CD1c-positive myeloid dendritic cell (primary cell): ENCODE measurements around the gene RHOJ.
"Not testable (repeated sequence)": the region's sequence is repeated elsewhere in the genome, so short reads cannot be mapped to it uniquely, and the experiment has no call there.

ENCODE experiments used
- DNase-seq: peaks from one replicate; pipeline ENCODE4 v3.0.0-alpha.2; 2016; ENCODE audit errors: extremely low spot score

Gene RHOJ

DNA sequence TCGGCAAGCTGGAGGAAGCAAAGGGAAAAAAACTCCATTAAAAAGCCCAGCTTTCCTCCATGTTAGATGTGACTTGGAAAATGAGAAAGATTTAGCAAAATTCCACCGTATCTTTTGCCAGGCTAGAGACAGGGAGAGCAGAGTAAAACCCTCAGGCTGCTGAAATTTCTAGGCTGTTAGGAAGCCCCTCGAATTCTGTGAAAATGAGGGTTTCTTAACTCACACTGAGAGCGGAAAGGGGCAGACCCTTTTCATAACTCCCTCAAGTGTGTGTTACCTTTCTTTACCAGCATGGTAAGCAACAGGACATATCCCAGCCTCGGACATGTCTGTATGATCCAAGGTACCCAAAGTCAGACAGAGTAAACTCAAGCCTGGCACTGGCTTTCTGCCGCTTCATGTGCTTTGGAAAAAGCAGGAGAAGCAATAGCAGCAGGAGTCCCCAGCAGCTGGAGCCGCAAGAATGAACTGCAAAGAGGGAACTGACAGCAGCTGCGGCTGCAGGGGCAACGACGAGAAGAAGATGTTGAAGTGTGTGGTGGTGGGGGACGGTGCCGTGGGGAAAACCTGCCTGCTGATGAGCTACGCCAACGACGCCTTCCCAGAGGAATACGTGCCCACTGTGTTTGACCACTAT lies at the start of gene RHOJ:
Gene RHOJ, plus strand, starts transcription at position 37 of the 637 bp plus-strand sequence. Its CDS starts 427 bp downstream, at position 464.
- no peak for DNase-seq

DNA sequence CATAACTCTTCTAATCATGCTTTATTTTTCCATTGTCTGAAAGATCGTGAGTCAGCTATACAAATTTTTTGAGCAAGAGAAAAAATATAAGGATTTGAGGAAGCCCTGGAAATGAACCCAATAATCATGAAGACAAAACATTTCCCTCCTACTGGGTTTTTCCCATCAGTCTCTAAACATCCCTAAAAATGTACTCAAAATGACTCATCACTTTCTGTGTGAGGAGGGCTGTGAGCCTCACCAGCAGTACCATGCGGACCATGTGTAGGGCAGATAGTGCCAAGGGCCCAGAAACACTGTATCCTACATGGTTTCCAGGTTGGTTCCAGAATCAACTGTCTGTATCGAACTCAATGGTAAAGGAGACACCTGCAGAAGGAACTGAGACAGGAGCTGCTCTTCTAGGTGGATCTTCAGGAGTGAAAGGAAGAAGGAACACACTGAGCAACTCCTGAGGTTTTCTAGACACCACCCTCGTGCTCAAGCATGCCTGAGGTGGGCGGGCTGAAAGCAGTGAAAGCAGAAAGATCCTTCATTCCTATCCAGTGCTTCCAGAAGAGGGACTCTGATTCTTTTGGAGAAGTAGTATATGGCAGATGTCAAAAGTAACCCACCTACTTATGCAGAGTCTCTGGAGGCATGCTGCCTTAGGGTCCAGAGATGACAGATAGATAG lies 48.6 kb upstream of the RHOJ start:
- no peak for DNase-seq

DNA sequence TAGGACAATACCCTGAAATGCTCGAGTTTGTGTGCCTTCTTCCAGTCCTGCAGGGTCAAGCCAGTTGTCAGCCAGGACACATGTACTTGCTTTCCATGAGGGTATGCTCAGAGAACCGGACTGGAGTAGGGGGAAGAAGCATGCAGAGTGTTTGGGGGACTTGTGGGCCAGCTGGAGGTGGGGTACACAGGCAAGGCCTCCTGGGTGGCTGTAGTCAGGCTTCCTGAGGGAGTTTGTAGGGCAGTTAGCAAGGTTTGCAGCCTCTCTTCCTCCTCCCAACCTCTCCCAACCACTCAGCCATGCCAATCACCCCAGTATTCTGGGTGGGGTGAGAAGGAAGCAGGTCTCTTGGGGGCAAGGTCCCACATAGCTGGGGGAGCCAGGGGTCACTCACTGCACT lies 47.0 kb upstream of the RHOJ start:
- no peak for DNase-seq

DNA sequence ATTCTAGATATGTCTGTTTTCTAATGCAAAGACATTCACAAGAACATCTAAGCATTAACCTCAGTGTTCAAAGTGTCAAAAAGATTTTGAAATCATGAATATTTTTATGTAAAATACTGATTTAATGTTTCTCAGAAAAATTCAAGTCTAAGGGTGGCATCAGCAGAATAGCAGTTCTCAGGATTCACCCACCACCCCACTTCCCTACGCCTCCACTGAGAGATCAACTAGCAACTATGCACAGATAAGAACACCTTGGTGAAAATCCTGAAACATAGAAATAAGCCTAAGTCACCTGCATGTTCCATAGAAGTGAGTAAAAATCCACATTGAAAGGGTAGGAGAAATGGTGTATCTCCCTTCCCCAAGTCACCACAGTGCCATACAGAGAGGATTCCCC lies 40.9 kb upstream of the RHOJ start:
- no peak for DNase-seq

DNA sequence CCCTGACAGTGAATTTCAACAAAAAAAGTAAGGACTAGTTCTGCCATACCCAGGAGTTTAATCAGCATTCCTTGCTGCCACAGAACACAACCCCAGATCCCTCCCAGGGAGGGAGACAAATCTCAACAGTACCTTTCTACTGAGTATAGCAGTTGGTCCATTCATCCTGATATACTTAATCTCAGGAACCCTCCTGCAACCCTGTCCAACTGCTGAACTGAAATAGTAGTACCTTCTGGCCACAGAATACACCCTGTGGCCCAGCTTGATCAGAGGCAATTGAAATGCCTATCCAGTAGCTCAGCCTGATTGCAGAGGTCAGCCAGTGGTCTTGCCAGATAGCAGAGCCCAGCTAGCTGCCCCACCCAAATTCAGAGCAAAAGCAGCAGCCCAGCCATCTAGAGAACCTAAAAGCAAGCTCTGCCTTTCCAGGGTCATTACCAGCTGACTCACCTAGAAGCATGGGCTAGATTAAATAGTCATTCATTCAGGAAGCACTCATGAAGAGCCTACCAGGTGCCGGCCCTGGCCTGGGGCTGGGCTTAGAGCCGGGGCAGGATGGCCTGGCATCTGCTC lies 40.0 kb upstream of the RHOJ start:
- DNase-seq, result no peak

DNA sequence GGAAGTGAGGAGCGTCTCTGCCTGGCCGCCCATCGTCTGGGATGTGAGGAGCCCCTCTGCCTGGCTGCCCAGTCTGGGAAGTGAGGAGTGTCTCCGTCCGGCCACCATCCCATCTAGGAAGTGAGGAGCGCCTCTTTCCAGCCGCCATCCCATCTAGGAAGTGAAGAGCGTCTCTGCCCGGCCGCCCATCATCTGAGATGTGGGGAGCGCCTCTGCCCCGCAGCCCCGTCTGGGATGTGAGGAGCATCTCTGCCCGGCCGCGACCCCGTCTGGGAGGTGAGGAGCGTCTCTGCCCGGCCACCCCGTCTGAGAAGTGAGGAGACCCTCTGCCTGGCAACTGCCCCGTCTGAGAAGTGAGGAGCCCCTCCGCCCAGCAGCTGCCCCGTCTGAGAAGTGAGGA lies 39.0 kb upstream of the RHOJ start:
- DNase-seq, result not testable (repeated sequence)

DNA sequence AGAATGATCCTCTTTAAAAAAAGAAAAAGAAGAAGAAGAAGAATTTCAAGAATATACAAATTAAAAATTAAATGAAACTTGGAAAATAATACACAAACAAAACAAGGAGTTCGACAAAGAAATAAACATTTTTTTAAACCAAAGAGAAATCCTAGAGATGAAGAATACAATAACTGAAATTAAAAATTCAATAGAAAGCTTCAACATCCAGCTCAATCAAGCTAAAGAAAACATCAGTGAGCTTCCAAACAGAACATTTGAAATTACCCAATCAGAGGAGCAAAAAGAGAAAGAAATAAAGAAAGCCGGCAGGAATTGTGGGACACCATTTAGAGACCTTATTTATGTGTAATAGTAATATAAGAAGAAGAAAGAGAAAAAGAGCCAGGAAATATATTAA lies 37.2 kb upstream of the RHOJ start:
- DNase-seq, result no peak

DNA sequence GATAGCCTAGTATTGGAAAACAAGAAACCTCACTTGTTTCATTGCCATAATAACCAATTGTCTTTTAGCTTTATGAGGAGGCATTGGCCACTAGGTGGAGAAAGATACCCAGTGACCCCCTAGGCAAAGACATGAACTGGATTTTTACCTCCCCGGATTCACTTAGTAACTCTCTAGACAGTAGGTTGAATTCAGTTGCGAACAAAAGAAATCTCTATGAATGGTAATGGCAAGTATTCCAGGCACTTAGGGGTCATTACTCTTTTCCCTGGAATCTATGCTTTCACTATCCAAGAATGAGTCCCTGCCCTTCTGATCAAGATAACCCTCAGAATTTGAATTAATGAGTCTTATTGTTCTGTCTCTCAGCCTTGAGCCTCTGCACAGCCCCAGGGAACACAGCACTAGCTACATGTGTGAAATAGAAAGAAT lies 29.5 kb upstream of the RHOJ start:
- DNase-seq, result no peak

DNA sequence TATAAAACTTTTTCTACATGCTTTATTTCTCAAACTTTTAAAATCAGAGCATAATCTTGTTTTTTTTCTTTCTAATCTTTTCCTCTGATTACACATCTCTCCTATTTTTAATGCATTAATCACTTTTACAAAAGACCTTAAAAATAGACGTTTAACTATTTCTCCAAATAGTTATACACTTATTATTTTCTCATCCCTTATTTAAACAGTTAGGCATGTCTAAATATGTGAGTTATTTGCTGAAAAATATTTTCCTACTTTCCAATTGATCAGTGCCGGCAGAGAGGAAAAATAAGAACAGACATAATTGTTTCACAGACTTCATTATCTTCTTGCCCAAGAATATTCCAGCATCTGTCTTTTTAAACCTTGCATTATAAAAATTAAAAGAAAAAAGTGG lies 28.7 kb upstream of the RHOJ start:
- DNase-seq, result no peak

DNA sequence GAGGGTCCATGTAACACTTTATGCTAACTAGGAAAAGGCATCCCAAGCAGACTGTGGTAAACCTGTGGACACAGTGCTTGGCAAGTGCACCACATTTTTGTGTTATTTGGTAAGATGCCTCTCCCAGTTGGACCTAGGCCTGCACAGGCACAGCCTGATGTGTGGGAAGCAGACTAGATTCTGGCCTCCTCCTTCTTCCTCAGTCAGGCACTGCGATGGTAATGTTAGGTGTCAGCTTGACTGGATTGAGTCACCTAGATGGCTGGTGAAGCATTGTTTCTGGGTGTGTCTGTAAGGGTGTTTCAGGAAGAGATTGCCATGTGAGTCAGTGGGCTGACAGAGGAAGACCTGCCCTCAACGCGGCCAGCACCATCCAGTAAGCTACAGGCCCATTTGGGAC lies 25.3 kb upstream of the RHOJ start:
- no peak for DNase-seq

DNA sequence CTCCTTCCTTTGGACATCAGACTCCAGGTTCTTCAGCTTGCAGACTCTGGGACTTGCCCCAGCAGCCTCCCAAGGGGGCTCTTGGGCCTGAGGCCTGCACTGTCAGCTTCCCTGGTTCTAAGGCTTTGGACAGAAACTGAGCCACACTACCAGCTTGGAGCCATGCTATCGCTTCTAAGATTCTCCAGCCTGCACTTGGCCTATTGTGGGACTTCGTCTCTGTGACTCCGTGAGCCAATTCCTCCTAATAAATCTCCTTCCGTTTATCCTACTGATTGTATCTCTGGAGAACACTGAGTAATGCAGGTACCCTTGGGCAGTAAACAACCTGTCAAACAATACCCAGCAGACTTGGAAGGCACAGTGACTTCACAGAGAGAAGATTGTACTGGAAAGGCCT lies 24.9 kb upstream of the RHOJ start:
- no peak for DNase-seq

DNA sequence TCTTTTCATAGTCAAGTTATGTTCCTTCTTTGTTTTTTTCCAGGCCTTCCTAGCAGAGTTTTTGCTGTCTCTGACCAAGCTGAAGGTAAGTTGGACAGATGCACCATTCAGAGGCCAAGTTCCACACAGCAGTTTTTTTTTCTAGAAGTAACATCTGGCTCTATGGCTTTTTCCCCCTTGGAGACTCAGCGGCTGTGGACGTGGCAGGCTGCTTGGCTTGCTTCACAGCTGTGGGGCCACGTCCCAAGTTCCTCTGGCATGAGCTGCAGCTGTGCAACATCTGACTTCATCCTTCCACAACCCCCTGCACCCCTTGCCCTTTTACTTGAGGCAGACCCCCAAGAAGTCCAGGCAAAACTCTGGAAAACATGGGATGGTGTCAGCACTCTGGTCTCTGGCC lies 24.2 kb upstream of the RHOJ start:
- DNase-seq, result no peak

DNA sequence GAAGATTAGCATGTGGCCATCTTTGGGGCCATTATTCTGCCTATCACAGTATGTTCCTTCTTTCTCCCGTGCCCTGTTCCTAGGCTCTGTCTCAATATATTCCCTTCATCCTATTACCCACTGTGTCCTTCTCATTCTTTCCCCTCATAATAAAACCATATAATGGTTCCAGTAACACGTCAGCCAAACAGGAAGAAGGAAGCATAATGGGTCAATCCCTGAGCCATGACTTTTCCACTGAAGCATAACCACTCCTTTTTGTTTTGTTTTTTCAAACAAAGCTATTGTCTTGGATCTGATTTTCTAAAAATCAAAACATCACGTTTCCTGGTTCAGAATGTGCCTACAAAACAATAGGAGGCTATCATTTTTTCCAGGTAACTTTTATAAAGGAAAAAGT lies 21.3 kb upstream of the RHOJ start:
- DNase-seq, result no peak

DNA sequence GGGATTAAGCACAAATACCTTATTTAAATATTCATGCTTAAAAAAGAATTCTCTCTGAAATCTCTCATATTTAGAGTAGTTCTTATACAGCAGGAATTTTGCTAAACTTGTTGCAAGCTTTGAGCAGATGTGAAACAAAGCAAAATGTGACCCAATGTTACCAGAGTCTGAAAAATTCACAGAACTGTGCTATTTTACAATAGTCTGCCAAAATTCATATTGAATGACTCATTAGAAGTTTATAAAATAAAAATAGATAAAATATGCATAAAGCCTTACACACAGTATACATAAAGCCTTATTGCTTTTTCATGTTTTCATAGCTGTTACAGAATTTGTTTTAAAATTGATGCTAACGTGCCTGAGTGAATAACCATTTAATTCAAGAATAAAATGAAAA lies 17.8 kb upstream of the RHOJ start:
- DNase-seq, result no peak

DNA sequence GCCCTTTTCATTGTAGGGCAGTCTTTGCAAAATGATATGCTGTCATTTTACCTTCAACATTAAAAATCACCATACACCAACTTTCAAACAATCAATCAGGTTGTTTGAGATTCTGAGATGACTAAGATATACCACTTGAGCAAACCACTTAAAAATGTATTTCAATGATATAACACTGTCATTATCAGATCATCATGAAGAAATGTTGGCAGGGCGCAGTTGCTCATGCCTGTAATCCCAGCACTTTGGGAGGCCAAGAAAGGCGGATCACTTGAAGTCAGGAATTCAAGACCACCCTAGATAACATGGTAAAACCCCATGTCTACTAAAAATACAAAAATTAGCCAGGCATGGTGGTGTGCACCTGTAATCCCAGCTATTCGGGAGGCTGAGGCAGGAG lies 13.0 kb upstream of the RHOJ start:
- no peak for DNase-seq

DNA sequence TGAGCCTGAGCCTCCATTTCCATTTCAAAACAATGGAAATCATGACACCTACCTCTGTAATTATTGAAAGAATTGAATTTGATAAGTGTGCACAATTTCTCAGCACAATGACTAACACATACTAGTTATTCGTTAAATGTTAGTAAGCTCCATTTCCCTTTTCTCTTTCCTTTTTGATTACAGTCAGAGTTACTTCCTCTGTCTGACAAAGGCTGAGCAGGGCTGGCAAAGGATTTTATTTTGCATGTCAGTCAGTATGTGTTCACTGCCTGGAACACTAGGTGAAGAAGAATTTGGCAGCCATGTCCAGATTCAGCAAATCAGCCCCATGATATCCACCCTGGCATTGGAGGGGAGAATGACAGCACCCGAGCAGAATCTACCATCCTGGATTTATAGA lies 12.2 kb upstream of the RHOJ start:
- DNase-seq, result no peak

DNA sequence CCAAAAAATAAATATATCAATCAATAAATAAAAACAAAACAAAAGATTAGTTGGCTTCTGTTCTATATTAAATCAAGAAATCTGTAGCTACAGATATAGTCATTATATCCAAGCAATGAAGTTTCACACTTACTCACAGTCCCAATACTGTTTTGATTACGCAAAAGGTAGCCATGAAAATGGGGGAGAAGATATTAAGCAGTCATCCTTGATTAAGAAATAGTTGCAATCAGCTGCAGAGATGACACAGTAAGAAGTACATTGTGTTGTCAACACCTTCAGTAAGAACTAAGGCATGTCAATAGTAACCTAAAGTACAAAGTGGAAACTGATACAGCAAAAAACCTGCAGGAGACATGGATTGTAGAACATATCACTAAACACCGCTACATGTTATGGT lies 11.0 kb upstream of the RHOJ start:
- DNase-seq, result no peak

DNA sequence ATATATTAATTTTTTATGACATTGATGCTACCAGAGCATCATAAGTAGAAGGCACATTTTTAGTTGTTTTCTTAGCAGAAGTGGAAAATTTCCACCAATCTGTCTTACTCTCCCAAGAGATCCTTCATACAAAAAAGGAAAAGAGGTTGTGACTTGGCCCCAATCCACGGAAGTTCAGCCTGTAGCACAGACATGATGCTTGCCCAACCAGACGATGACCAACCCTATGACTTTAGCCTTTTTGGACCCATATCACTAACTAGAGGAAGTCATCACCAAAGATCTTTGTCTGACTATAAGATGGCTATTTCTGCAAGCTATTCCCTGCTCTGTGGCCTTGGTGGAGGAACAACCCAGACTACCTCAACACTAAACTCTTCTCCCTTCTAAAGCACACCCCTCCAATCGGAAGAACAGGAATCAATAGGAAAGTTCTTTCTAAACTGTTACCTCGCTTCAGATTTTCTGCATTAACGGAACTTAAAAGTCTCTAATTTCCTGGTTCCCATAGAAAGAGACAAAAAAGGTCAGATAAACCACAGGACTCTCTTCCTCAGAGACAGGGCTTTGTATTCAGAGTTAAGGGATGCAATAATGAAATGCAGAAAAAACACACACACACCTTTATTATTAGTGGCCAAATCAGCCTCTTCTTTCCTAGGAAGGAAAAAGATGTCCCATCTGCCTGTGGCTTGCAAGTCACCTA lies 4.1 kb upstream of the RHOJ start:
- DNase-seq, result no peak

DNA sequence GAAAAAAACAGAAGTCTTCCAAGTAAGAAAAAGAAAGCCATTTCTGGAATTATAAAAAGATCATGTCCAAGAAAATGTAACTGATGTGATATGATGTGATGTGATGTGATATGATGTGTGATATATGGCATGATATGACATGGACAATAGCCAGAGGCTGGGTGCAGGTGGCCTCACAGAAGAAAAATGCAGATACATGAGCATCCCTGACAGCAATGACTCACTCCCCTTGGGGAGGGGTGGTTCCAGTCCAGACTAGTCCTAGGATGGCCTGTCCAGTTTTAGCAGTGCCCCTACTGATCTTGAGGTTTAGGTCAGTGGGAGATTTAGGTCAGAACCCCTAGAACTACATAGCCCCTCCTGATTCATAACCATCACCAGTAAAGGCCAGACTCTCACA lies 3.5 kb upstream of the RHOJ start:
- no peak for DNase-seq

DNA sequence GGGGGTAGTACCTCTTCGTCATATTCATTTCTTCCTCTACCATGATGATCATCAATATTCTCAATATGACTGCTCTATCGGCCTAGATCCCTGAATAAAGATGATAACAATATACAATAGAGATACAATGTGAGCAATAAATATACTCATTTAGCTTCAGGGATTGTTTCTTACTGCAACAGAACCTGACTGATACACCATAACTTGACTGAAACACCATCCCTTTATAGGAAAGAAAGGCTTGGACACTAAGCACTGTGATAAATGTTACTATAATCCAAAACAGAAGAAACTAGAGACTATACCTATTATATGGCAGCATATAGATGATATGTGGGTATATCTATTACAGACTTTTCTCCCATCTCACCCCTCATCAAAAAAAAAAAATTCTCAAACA lies 1.2 kb upstream of the RHOJ start:
- no peak for DNase-seq

DNA sequence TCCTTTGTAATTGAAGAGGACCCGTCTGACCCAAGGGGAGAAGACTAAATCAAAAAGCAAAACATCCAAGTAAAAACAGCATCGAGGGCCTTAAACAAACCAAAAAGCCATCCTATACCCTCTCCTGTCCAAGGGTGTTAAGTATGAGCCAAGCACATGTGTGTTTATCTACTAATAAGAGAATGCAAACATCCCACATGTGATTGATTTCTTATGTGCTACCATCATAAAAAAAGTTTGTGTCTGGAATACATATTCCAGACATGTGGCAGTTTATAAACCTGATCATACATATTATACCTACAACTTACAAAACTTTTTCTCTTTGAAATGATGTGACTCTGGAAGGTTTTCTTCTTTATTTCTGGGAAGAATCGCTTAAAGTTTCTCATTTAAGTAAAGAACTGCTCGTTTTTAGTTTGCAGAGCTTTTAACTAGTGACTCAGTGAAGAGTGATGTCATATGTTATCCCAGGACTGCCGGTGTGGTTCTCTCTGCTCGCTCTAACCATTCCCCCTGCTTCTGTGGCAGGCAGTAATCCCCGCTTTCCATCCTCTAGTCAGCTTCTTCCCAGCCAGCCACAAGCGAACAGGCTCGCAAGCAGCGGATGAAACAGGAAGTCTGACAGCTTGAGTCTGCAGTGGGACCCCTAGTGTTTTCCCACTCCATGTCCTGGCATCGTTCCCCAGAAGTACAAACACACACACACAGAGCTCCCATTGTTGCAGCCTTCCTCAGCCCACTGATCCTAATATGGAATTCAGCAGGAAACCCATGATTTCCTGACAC lies 431 bp upstream of the RHOJ start:
- DNase-seq, result no peak

DNA sequence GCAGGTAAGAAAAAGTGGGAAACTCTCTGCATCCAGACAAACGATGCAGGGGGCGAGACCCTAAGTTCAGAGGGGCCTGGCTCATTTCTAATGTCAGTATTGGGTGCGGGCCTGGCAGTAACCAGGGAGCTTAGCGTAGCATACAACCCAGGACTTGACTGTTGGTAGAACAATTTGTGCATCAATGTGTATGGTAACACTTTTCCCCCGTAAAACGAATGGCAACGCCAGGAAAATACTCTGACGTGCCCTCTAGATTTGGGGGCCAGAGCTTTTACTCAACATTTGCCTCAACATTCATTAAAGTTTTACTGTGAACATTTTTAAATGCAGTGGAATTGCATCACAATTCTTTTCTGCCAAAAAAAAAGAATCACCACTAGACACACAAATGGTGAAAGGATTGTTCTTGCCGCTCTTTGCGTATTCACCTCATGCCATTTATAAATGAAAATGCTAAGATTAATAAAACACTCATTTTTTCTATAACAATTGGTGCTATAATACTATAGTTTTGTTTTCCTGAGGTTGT lies 867 bp downstream of the RHOJ start:
- no peak for DNase-seq
